Measurements from ENCODE around the gene AIF1.

The AIF1 gene

DNA sequence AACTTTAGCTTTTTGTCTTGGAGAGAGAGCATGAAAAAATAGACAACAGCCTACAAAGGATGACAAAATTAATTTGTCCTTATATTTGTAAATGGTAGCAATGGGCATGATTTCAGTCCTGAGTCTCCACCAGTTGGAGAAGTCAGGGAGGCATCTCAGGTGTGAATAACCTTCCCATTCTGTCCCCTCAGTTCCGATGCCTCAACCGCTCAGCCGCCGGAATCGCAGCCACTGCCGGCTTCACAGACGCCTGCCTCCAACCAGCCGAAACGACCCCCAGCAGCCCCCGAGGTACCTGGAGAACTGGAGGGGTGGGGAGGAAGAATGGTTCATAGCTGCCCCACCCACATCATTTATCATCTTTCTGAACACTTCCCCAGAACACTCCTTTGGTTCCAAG lies 9.0 kb downstream of the AIF1 start:
- TF ChIP-seq ZNF565 (CRISPR knock-in tag; conservative IDR thresholded peaks at IDR 0.05; ENCODE audit: low read depth) (no peak), ZNF70 (CRISPR knock-in tag; IDR thresholded peaks at IDR 0.05) (no peak), ESRRG (CRISPR knock-in tag; IDR thresholded peaks at IDR 0.05) (no peak), ZNF8 (CRISPR knock-in tag; IDR thresholded peaks at IDR 0.05) (no peak), ISL1 (CRISPR knock-in tag; IDR thresholded peaks at IDR 0.05) (no peak), CSDC2 (CRISPR knock-in tag; IDR thresholded peaks at IDR 0.05) (no peak), ZC3H10 (CRISPR knock-in tag; IDR thresholded peaks at IDR 0.05) (no peak), TCF4 (CRISPR knock-in tag; IDR thresholded peaks at IDR 0.05; ENCODE audit: borderline replicate concordance) (no peak), GLIS3 (CRISPR knock-in tag; IDR thresholded peaks at IDR 0.05) (no peak), TOX (CRISPR knock-in tag; IDR thresholded peaks at IDR 0.05; ENCODE audit: borderline replicate concordance) (no peak), OSR1 (CRISPR knock-in tag; IDR thresholded peaks at IDR 0.05) (no peak), RARB (CRISPR knock-in tag; IDR thresholded peaks at IDR 0.05) (no peak), ARNTL (CRISPR knock-in tag; IDR thresholded peaks at IDR 0.05; ENCODE audit: borderline replicate concordance, low read depth) (no peak), ZFP3 (CRISPR knock-in tag; IDR thresholded peaks at IDR 0.05) (no peak), ZFP30 (CRISPR knock-in tag; IDR thresholded peaks at IDR 0.05) (no peak)
- TF ChIP-seq, protein P1, sequence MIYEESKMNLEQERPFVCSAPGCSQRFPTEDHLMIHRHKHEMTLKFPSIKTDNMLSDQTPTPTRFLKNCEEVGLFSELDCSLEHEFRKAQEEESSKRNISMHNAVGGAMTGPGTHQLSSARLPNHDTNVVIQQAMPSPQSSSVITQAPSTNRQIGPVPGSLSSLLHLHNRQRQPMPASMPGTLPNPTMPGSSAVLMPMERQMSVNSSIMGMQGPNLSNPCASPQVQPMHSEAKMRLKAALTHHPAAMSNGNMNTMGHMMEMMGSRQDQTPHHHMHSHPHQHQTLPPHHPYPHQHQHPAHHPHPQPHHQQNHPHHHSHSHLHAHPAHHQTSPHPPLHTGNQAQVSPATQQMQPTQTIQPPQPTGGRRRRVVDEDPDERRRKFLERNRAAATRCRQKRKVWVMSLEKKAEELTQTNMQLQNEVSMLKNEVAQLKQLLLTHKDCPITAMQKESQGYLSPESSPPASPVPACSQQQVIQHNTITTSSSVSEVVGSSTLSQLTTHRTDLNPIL (CRISPR knock-in tag; IDR thresholded peaks at IDR 0.05; ENCODE audit: low read depth): no peak
- TF ChIP-seq, protein P2, sequence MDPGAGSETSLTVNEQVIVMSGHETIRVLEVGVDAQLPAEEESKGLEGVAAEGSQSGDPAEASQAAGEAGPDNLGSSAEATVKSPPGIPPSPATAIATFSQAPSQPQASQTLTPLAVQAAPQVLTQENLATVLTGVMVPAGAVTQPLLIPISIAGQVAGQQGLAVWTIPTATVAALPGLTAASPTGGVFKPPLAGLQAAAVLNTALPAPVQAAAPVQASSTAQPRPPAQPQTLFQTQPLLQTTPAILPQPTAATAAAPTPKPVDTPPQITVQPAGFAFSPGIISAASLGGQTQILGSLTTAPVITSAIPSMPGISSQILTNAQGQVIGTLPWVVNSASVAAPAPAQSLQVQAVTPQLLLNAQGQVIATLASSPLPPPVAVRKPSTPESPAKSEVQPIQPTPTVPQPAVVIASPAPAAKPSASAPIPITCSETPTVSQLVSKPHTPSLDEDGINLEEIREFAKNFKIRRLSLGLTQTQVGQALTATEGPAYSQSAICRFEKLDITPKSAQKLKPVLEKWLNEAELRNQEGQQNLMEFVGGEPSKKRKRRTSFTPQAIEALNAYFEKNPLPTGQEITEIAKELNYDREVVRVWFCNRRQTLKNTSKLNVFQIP (CRISPR knock-in tag; IDR thresholded peaks at IDR 0.05; ENCODE audit: borderline replicate concordance, low read depth): no peak
- TF ChIP-seq, protein P3, sequence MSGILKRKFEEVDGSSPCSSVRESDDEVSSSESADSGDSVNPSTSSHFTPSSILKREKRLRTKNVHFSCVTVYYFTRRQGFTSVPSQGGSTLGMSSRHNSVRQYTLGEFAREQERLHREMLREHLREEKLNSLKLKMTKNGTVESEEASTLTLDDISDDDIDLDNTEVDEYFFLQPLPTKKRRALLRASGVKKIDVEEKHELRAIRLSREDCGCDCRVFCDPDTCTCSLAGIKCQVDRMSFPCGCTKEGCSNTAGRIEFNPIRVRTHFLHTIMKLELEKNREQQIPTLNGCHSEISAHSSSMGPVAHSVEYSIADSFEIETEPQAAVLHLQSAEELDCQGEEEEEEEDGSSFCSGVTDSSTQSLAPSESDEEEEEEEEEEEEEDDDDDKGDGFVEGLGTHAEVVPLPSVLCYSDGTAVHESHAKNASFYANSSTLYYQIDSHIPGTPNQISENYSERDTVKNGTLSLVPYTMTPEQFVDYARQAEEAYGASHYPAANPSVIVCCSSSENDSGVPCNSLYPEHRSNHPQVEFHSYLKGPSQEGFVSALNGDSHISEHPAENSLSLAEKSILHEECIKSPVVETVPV (CRISPR knock-in tag; IDR thresholded peaks at IDR 0.05): no peak
- TF ChIP-seq, protein P4, sequence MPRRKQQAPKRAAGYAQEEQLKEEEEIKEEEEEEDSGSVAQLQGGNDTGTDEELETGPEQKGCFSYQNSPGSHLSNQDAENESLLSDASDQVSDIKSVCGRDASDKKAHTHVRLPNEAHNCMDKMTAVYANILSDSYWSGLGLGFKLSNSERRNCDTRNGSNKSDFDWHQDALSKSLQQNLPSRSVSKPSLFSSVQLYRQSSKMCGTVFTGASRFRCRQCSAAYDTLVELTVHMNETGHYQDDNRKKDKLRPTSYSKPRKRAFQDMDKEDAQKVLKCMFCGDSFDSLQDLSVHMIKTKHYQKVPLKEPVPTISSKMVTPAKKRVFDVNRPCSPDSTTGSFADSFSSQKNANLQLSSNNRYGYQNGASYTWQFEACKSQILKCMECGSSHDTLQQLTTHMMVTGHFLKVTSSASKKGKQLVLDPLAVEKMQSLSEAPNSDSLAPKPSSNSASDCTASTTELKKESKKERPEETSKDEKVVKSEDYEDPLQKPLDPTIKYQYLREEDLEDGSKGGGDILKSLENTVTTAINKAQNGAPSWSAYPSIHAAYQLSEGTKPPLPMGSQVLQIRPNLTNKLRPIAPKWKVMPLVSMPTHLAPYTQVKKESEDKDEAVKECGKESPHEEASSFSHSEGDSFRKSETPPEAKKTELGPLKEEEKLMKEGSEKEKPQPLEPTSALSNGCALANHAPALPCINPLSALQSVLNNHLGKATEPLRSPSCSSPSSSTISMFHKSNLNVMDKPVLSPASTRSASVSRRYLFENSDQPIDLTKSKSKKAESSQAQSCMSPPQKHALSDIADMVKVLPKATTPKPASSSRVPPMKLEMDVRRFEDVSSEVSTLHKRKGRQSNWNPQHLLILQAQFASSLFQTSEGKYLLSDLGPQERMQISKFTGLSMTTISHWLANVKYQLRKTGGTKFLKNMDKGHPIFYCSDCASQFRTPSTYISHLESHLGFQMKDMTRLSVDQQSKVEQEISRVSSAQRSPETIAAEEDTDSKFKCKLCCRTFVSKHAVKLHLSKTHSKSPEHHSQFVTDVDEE (CRISPR knock-in tag; IDR thresholded peaks at IDR 0.05): no peak
- TF ChIP-seq, protein P5, sequence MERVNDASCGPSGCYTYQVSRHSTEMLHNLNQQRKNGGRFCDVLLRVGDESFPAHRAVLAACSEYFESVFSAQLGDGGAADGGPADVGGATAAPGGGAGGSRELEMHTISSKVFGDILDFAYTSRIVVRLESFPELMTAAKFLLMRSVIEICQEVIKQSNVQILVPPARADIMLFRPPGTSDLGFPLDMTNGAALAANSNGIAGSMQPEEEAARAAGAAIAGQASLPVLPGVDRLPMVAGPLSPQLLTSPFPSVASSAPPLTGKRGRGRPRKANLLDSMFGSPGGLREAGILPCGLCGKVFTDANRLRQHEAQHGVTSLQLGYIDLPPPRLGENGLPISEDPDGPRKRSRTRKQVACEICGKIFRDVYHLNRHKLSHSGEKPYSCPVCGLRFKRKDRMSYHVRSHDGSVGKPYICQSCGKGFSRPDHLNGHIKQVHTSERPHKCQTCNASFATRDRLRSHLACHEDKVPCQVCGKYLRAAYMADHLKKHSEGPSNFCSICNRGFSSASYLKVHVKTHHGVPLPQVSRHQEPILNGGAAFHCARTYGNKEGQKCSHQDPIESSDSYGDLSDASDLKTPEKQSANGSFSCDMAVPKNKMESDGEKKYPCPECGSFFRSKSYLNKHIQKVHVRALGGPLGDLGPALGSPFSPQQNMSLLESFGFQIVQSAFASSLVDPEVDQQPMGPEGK (CRISPR knock-in tag; IDR thresholded peaks at IDR 0.05; ENCODE audit: borderline replicate concordance): no peak
- no peak for ATAC-seq

DNA sequence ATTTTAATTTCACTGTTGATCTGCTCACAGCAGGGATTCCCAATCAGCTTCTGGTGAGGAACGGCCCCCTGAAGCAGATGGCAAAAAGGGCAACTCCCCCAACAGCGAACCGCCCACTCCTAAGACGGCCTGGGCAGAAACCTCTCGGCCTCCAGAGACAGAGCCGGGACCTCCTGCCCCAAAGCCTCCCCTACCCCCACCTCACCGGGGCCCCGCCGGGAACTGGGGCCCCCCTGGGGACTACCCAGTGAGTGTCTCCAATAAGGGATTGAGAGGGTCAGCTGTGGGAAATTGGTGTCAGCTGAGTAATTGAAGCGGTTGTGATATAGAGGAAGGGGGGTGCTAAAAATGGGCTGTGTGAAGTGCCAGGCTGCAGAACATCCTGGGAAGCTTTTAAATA lies 11.9 kb downstream of the AIF1 start:
- no peak for ATAC-seq
- TF ChIP-seq ARNTL (CRISPR knock-in tag; IDR thresholded peaks at IDR 0.05; ENCODE audit: borderline replicate concordance, low read depth): no peak
- TF ChIP-seq, protein P2 (CRISPR knock-in tag; IDR thresholded peaks at IDR 0.05; ENCODE audit: borderline replicate concordance, low read depth): no peak
- no peak for TF ChIP-seq CSDC2 (CRISPR knock-in tag; IDR thresholded peaks at IDR 0.05)
- TF ChIP-seq ZFP30 (CRISPR knock-in tag; IDR thresholded peaks at IDR 0.05): no peak
- TF ChIP-seq, protein P3 (CRISPR knock-in tag; IDR thresholded peaks at IDR 0.05): no peak
- no peak for TF ChIP-seq ZNF565 (CRISPR knock-in tag; conservative IDR thresholded peaks at IDR 0.05; ENCODE audit: low read depth)
- TF ChIP-seq ZC3H10 (CRISPR knock-in tag; IDR thresholded peaks at IDR 0.05): no peak
- TF ChIP-seq RARB (CRISPR knock-in tag; IDR thresholded peaks at IDR 0.05): no peak
- TF ChIP-seq PPARA (CRISPR knock-in tag; IDR thresholded peaks at IDR 0.05; ENCODE audit: borderline replicate concordance): no peak
- TF ChIP-seq ISL1 (CRISPR knock-in tag; IDR thresholded peaks at IDR 0.05): no peak
- no peak for TF ChIP-seq BACH2 (CRISPR knock-in tag; IDR thresholded peaks at IDR 0.05; ENCODE audit: borderline replicate concordance)
- TF ChIP-seq ZNF70 (CRISPR knock-in tag; IDR thresholded peaks at IDR 0.05): no peak
- TF ChIP-seq TCF4 (CRISPR knock-in tag; IDR thresholded peaks at IDR 0.05; ENCODE audit: borderline replicate concordance): no peak
- TF ChIP-seq OSR1 (CRISPR knock-in tag; IDR thresholded peaks at IDR 0.05): no peak
- TF ChIP-seq ZFP3 (CRISPR knock-in tag; IDR thresholded peaks at IDR 0.05): no peak
- TF ChIP-seq, protein P4 (CRISPR knock-in tag; IDR thresholded peaks at IDR 0.05): no peak
- TF ChIP-seq ZNF8 (CRISPR knock-in tag; IDR thresholded peaks at IDR 0.05): no peak

Measured in SK-N-SH treated with all-trans-retinoic acid at 6 μM for 48 hours (cell line).